Measurements from ENCODE around the gene KCNMB2.

The KCNMB2 gene

GRCh38 chr3:178646186-178646862 is 110.1 kb downstream of the KCNMB2 start:
- no peak for DNase-seq (ENCODE audit: low read depth in 2 of 2)

DNA sequence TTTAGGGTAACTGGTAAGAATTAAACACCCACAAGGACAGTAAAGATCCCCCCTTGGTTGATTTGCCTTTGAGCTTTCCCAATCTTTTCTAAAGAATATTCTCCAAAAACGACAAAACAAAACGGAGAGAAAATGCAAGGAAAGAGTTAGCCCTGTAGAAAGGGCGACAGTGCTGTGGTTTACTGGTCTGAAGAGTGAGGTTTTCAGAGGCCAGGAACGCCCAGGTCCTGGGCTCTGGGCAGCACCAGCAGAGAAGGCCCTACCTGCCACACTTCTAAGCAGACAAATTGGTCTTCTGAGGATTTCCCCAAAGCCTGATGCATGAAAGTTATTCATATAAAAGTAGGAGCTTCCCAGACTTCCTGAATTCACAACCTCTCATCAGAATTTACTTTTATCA is 119.3 kb downstream of the KCNMB2 start:
- DNase-seq (ENCODE audit: low read depth in 2 of 2), result no peak

DNA sequence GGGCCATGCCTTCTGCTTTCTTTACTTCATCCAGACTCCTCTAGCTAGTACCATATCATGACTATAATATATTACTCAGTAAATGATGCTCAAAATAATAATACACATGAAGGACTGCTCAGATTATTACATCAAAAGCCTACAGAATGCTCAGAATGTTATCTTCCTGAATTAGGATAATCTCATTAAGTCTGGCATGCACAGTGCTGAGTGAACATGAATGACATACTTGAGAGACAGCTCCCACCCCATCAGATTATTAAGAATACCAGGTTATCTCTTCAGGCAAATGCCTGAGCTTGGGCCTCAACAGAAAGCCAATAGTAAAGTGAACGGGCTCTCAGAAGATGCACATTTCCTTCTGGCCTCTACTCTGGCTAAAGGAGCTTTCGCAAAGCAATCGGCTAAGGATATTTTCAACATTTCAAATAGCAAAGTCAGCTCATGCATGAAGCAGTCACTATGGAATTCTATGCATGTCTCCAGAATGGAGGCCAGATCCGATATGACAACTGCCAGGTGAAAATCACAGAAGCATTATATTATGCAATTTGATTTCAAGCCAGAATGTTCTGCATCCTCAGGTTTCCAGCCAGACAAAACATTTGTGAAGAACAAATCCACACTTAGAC is 122.6 kb downstream of the KCNMB2 start:
- DNase-seq (ENCODE audit: low read depth in 2 of 2), result no peak

DNA sequence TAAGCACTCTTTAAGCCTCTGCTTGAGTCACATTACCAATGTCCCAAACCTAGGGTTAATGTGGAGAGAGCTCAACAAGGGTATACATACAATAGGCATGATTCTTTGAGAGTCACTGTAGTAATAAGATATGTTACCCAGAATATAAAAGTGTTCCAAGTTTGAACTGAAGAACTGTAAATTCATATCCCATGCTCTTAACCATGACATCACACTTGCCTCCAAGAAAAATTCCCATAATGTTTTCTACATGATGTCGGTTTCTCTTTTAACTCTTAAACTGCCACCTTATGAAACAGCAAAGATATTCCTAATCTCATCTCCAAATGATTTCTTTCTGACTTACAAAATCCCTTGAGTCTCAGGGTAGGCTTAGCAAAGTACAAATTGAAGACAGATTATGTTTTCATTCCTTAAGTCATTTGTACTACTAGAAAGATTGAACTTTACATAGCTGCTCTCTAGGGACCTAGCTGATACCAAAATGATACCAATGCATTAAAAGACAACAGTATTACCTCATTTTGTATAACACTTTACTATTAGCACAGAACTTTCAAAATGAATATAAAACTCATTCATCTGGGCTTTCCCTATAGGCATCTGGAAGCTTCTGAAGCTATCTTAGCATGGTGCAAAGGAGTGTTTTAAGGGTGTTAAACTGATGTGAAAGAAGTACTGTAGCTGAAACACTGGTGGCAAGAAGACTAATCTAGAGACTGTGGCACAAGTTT is 127.1 kb downstream of the KCNMB2 start:
- DNase-seq (ENCODE audit: low read depth in 2 of 2), result no peak

DNA sequence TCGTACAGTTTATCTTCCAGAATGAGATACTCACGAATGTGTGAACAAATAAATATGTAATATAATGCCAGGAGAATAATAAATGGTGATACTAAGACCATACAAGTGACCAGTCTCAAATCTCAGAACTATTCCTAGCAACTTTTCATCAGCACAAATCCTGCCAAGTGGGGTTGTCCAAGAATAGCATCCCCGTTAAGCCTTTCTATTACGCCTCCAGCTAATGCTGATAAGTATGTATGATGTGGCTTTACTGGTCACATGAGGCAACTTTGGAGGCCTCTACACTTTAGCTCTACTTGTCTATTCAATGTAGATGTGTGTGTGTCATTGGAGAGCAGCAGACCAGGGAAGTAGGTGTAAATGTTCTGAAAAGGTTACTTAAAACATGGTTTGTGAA is 129.5 kb downstream of the KCNMB2 start:
- no peak for DNase-seq (ENCODE audit: low read depth in 2 of 2)

- no peak for DNase-seq (ENCODE audit: low read depth in 2 of 2)
Observed at GRCh38 chr3:178669022-178669601, 132.9 kb downstream of the KCNMB2 start.

GRCh38 chr3:178669758-178670157 is 133.5 kb downstream of the KCNMB2 start:
- DNase-seq (ENCODE audit: low read depth in 2 of 2), result no peak

DNA sequence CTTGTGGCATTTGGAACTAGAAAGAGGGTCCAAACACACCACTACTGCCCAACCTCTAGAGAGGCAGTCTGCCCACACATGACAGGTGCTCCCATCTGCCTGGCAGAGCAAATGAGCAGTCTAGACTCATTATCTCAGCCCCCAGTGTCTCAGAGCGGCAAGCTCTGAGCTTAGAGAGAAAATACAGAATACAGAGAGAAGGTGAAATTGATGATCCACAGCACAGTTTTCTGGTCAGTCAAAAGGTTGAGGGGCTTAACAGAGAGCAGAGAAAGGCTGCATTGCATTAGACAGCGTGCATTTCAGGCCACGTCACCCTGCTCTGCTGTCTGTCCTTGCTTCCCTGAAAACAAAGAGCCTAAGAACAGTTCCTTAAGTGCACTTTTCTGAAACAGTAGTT is 135.1 kb downstream of the KCNMB2 start:
- no peak for DNase-seq (ENCODE audit: low read depth in 2 of 2)

- DNase-seq (ENCODE audit: low read depth in 2 of 2), result no peak
Observed at GRCh38 chr3:178671791-178672190, 135.6 kb downstream of the KCNMB2 start.

- DNase-seq (ENCODE audit: low read depth in 2 of 2), result no peak
Observed at GRCh38 chr3:178672275-178672674, 136.0 kb downstream of the KCNMB2 start.

- DNase-seq (ENCODE audit: low read depth in 2 of 2), result no peak
Observed at GRCh38 chr3:178673529-178673928, 137.3 kb downstream of the KCNMB2 start.

- DNase-seq (ENCODE audit: low read depth in 2 of 2), result no peak
Observed at GRCh38 chr3:178676077-178676476, 139.8 kb downstream of the KCNMB2 start.

- DNase-seq (ENCODE audit: low read depth in 2 of 2), result no peak
Observed at GRCh38 chr3:178676942-178677790, 140.9 kb downstream of the KCNMB2 start.

DNA sequence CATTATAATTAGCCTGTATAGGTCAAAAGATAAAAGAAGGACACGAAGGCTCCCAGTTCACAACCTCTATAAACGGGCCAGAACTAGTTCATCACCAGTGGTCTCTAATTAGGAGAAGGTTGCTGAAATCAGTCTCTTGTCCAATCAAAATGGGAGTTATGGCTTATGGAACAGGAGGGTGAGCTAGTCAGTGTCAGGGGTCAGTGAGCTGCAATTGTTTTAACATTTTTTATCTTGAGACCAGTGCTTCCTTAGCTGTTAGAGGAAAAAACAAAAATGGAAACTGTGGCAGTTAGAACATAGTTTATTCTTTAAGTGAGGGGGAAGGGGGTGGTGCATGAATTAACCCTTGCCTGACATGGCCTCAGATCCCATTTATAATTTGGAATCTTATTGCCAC is 141.7 kb downstream of the KCNMB2 start:
- no peak for DNase-seq (ENCODE audit: low read depth in 2 of 2)

GRCh38 chr3:178680037-178680436 is 143.8 kb downstream of the KCNMB2 start:
- DNase-seq (ENCODE audit: low read depth in 2 of 2), result no peak

DNA sequence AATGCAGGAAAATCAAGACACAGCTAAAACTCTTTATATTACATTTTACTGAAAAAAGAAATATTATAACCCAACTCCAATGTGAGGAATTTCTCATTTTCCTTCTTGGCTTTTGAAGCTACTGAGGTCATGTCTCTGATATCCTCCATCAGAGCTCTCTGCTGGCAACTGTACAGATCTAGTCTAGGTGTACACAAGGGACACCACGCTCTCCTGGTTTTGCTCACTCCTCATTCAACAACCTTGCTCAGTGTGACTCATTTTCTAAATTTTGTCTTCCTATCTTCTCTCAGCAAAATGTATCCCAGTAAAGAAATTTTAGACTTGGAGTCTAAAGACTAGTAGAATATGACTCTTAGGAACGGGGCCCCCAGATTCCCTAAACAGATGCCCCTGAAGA is 144.3 kb downstream of the KCNMB2 start:
- no peak for DNase-seq (ENCODE audit: low read depth in 2 of 2)

- no peak for DNase-seq (ENCODE audit: low read depth in 2 of 2)
Observed at GRCh38 chr3:178684881-178685590, 148.8 kb downstream of the KCNMB2 start.

DNA sequence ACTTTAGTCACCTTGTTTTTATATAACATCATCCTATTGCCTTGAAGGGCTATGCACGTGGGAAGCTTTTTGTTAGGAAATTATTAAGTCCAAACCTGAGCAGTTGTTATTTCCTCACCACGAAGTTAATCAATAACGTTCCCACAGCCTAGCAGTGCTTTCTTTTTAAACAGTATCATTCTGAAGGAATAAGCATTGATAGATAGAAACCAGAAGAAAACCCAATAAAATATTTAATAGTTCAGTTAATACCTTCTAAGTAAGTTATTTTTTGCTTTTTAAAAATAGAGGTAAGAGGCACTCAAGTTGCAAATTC is 149.3 kb downstream of the KCNMB2 start:
- DNase-seq (ENCODE audit: low read depth in 2 of 2), result no peak

GRCh38 chr3:178686826-178687225 is 150.6 kb downstream of the KCNMB2 start:
- DNase-seq (ENCODE audit: low read depth in 2 of 2), result no peak

DNA sequence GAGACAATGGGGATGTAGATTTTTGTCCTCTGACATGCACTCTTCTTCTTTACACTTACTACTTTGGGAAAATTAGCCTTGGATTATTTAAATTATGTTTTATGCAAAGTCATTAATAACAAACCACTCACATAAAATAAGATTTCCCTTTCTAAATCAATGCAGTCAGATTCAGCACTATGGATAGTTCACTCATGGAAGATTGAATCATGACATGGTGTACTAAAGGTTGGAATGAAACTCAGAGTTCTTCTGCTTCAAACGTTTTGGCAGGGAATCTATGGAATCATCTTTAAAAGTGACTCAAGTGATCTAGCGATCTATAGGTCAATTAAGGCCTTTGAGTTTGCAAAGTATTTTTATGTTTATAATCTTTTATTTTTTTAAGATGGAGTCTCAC is 154.3 kb downstream of the KCNMB2 start:
- no peak for DNase-seq (ENCODE audit: low read depth in 2 of 2)

GRCh38 chr3:178699364-178699763 is 163.1 kb downstream of the KCNMB2 start:
- DNase-seq (ENCODE audit: low read depth in 2 of 2), result no peak
